GM12873 (cell line): Measurements from ENCODE around the gene PARP16.
A peak's percentile ranks its signal among the peaks of the same experiment; 100 is the strongest.

Source experiments
- TF ChIP-seq, protein P1 (sequence below): IDR thresholded peaks from 2 replicates; pipeline ENCODE4 v1.5.1; 2012; ENCODE audit warnings: low read depth, mild to moderate bottlenecking, moderate library complexity, low read length, control low read depth; ENCODE audit not compliant: insufficient read depth; ENCODE audit errors: missing control alignments

PARP16 gene

DNA sequence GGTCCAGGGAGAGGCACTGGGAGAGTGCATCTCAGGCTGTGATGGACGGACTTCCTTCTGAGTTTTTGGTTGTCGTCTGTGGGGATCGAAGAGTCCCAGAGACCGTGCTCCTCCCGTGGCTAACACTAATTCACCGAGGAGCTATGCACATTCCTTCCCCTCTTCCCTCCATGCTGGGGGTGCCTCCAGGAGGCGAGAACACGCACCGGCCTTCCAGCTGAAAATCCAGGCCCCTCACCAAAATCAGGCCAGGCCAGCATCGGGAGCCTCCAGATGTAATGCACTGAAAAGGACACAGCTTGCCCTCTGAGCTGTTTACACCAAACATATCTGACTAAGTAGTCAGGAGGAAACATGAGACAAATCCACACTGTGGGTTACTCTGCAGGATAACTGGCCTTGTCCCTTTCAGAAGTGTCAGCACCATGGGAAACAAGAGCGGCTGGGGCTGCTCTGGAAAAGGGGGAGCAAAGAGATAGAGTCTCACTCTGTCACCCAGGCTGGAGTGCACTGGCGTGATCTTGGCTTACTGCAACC, 23.3 kb upstream of the PARP16 start:
- TF ChIP-seq, protein P1, sequence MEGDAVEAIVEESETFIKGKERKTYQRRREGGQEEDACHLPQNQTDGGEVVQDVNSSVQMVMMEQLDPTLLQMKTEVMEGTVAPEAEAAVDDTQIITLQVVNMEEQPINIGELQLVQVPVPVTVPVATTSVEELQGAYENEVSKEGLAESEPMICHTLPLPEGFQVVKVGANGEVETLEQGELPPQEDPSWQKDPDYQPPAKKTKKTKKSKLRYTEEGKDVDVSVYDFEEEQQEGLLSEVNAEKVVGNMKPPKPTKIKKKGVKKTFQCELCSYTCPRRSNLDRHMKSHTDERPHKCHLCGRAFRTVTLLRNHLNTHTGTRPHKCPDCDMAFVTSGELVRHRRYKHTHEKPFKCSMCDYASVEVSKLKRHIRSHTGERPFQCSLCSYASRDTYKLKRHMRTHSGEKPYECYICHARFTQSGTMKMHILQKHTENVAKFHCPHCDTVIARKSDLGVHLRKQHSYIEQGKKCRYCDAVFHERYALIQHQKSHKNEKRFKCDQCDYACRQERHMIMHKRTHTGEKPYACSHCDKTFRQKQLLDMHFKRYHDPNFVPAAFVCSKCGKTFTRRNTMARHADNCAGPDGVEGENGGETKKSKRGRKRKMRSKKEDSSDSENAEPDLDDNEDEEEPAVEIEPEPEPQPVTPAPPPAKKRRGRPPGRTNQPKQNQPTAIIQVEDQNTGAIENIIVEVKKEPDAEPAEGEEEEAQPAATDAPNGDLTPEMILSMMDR, result no peak

DNA sequence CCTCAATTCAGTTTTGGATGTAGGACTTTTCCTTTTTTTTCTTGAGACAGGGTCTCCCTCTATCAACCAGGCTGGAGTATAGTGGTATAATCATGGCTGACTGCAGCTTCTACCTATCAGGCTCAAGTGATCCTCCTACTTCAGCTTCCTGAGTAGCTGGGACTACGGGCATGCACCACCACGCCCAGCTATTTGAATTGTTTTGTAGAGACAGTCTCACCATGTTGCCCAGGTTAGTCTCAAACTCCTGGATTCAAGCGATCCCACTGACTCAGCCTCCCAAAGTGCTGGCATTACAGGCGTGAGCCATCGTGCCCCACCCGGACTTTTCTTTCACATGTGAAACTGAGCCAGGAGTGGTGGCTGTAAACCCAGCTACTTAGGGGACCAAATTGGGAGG, 21.3 kb upstream of the PARP16 start:
- TF ChIP-seq, protein P1, result no peak

DNA sequence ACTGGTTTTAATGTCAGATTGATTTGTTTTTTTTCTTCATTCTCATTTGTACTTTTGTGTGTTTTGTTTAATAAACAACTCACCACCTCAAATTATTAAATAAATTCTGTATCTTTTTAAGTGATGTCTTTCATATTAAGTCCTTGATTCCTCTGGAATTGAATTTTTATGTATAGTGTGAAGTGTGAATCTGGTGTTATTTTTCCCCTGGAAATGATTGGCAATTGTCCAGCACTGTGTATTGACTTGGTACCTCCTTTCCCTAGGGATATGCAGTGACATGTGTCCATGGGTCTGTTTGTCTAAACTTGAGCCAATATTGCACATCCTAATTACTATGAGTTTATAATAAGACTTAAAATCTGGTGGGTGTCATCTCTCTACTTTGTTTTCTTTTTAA, 19.9 kb upstream of the PARP16 start:
- TF ChIP-seq, protein P1, result no peak

DNA sequence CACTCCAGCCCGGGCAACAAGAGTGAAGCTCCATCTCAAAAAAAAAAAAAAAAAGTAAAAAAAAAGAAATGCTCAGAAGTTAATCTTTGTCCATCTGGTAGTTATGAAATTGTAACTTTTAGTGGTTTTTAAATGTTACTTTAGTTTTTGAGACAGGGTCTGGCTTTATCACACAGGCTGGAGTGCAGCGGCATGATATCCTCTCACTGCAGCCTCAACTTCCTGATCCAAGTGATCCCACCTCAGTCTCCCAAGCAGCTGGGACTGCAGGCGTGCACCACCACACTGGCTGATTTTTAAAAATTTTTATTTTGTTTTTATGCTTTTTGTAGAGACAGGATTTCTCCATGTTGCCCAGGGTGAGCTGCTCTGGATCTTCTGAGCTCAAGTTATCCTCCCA, 19.1 kb upstream of the PARP16 start:
- TF ChIP-seq, protein P1, result no peak

DNA sequence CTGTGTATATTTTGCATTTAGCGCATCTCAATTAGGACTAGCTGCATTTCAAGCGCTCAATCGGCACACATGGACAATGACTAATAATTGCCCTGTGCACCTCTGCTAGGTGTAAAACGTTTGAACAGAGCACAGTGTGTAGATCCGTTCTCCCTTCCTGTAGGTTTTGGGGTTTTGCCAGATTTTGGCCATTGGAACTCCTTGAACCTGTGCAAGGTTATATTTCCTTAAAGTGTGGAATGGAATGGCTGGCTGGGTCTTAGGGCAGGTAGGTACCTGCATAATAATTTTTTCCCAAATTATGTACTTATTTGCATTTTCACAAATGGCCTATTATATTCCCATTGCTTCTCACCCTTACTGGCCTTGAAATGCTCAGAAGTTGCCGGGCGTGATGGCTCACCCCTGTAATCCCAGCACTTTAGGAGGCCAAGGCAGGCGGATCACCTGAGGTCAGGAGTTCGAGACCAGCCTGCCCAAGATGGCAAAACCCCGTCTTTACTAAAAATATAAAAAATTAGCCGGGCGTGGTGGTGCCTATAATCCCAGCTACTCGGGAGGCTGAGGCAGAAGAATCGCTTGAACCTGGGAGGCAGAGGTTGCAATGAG, 18.6 kb upstream of the PARP16 start:
- TF ChIP-seq, protein P1, result no peak

DNA sequence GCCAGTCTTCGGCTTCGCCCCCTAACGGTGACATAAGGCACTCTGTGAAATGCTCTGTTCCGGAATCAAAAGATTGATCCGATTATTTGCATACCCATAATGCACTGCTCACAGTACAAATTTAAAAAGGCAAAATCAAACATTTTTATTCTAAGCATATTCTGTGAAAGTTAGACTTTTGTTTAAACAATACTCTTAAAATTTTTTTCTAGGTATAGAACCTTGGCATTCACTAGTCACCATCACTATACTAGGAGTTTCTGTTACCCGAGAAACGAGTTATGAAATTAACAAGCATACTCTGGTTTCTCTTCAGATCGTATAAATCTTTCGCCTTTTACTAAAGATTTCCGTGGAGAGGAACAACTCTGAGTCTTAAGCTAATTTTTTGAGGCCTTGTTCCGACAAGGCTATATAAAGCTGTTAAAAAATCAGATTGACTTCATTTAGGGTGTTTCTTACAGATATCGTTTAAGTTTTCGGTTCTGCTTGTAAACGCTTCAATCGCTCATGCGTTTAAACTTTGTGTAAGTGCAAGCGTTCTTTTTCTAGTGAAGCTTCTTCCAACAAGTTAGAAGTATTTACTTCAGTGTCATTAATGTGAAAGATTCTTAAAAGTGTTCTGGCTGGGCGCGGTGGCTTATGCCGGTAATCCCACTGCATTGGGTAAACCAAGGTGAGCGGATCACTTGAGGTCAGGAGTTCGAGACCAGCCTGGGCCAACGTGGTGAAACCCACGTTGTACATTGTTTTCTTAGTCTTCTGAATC, 17.9 kb upstream of the PARP16 start, which contains the start of gene RNU5B-1:
Gene RNU5B-1, plus strand, starts transcription at position 297 of the 769 bp plus-strand sequence.
- TF ChIP-seq, protein P1, result peak; percentile 79

DNA sequence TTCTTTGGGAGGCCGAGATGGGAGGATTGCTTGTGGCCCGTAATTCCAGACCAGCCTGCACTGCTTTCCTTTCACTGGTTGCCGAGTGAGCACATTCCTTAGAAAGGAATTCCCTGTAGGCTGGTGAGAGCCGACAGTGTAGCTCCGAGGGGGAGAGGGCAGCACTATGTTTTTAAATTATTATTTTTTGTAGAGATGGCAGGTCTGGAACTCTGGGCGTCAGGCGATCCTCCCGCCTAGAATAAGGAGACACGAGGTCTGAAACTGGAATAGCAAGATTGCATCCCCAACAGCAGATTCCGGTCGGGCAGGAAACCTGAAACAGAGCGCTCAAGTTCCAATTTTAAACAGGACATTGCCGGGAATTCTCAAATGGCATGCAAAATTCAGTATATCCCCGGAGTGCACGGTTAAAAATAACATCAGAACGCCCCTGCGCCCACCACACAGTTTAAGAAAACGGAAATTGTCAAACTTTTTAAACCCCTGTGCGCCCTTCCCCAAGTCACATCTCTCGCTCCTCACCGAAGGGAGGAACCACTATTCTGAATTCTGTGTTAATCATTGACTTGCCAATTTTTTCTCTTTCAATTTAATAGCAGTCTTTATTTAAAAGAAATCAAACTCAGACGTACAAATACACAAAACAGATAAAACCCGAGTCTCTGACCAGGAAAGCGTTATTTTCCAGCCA, 17.2 kb upstream of the PARP16 start:
- TF ChIP-seq, protein P1, result no peak
